Measurements from ENCODE around the gene RPL22L1. TPM values are rescaled to one million over a fixed set of nuclear protein-coding genes. Genes with fewer than 3 reads are reported as not detected.

The RPL22L1 gene
- total and polyA plus RNA-seq, 2 donors (not counting 1 experiment from before 2014, with no cell fraction given) = 46.1 to 147 TPM

- no peak overlapping the region for H3K27ac ChIP-seq (ENCODE audit: low read length in 2 of 2)
- ATAC-seq (ENCODE audit: low read depth) (no peak), DNase-seq (no peak)
- H4K20me1 ChIP-seq (ENCODE audit: control insufficient read depth, insufficient read depth, low read length, poor library complexity, severe bottlenecking) = no peaks in the 10 kb centered on the region
- Mint-ChIP-seq H3K4me1 (no peaks in the 10 kb centered on the region), H3K27me3 (peaks cover 29% of the 10 kb centered on the region), H3K27ac (no peak overlapping the region), H3K9me3 (ENCODE audit: insufficient read depth) (no peaks in the 10 kb centered on the region), H3K4me3 (no peak overlapping the region)
- no peak overlapping the region for H3K9ac ChIP-seq (ENCODE audit: low read length)
- H3K36me3 ChIP-seq (replicated peaks in 1 of 2; ENCODE audit: control extremely low read depth in 1 of 2, control insufficient read depth in 1 of 2, extremely low read depth in 1 of 2, insufficient read depth in 2 of 2, low read length in 1 of 2) = no peaks in the 10 kb centered on the region
- H2AFZ ChIP-seq (ENCODE audit: insufficient read depth, low read depth, low read length, poor library complexity, severe bottlenecking) = no peak overlapping the region
- 100% methylated on average over 3 of the region's 3 CpGs for WGBS (ENCODE audit: insufficient coverage)
- H3K27me3 ChIP-seq (replicated peaks in 1 of 4; ENCODE audit: control extremely low read depth in 1 of 4, control insufficient read depth in 3 of 4, insufficient read depth in 4 of 4, low read length in 3 of 4) = peaks cover 0 to 8% (median 2%) of the 10 kb centered on the region in 4 experiments
- ChIA-PET POLR2A (no interaction called here), CTCF (no interaction called here)
- no peaks in the 10 kb centered on the region for H3K4me1 ChIP-seq (ENCODE audit: control insufficient read depth in 2 of 2, insufficient read depth in 2 of 2, low read length in 2 of 2)
- no peaks in the 10 kb centered on the region for H3K79me2 ChIP-seq (ENCODE audit: control insufficient read depth, insufficient read depth, low read length)
- TF ChIP-seq EZH2 (IDR thresholded peaks at IDR 0.05; ENCODE audit: borderline replicate concordance, insufficient read depth, low read depth, low read length, poor library complexity, severe bottlenecking) = no peak
- TF ChIP-seq, protein P1, sequence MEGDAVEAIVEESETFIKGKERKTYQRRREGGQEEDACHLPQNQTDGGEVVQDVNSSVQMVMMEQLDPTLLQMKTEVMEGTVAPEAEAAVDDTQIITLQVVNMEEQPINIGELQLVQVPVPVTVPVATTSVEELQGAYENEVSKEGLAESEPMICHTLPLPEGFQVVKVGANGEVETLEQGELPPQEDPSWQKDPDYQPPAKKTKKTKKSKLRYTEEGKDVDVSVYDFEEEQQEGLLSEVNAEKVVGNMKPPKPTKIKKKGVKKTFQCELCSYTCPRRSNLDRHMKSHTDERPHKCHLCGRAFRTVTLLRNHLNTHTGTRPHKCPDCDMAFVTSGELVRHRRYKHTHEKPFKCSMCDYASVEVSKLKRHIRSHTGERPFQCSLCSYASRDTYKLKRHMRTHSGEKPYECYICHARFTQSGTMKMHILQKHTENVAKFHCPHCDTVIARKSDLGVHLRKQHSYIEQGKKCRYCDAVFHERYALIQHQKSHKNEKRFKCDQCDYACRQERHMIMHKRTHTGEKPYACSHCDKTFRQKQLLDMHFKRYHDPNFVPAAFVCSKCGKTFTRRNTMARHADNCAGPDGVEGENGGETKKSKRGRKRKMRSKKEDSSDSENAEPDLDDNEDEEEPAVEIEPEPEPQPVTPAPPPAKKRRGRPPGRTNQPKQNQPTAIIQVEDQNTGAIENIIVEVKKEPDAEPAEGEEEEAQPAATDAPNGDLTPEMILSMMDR (IDR thresholded peaks at IDR 0.05) = no peak
- no peak overlapping the region for H3K4me2 ChIP-seq (replicated peaks; ENCODE audit: low read depth, low read length, poor library complexity, severe bottlenecking)
- no peaks in the 10 kb centered on the region for H3K9me3 ChIP-seq (ENCODE audit: control extremely low read depth in 1 of 3, control insufficient read depth in 2 of 3, insufficient read depth in 1 of 3, low read length in 2 of 3)
- intact Hi-C loops (cut with micrococcal nuclease) = no loop called here
- no peak overlapping the region for H3K4me3 ChIP-seq (ENCODE audit: control extremely low read depth in 1 of 5, extremely low read depth in 1 of 5, insufficient read depth in 1 of 5, low read depth in 2 of 5, low read length in 4 of 5)
Observed at GRCh38 chr3:170839518-170840100, 30.4 kb downstream of the RPL22L1 start.

DNA sequence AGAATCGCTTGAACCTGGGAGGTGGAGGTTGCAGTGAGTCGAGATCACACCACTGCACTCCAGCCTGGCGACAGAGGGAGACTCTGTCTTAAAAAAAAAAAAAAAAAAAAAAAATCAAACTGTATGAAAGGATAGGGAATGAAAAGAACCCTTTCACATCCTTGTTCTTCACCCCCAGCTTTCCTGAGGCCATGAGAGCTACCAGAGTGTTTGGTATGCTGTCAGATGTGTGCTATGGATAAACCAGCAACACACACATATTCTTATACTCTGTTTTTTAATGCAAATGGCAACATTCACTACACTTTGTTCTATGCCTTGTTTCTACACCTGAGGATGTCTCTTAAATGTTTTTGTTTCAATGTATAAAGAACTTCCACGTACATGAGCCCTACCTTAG is 33.5 kb downstream of the RPL22L1 start:
- intact Hi-C loops (cut with micrococcal nuclease) = no loop called here
- Mint-ChIP-seq H3K4me3 (no peak overlapping the region), H3K9me3 (ENCODE audit: insufficient read depth) (no peaks in the 10 kb centered on the region), H3K27ac (no peak overlapping the region), H3K27me3 (peaks cover 48% of the 10 kb centered on the region), H3K4me1 (no peaks in the 10 kb centered on the region)
- H3K4me2 ChIP-seq (replicated peaks; ENCODE audit: low read depth, low read length, poor library complexity, severe bottlenecking) = no peak overlapping the region
- no peak overlapping the region for H2AFZ ChIP-seq (ENCODE audit: insufficient read depth, low read depth, low read length, poor library complexity, severe bottlenecking)
- ChIA-PET CTCF (no interaction called here), POLR2A (no interaction called here)
- peaks cover 0 to 11% (median 6%) of the 10 kb centered on the region in 4 experiments for H3K27me3 ChIP-seq (replicated peaks in 1 of 4; ENCODE audit: control extremely low read depth in 1 of 4, control insufficient read depth in 3 of 4, insufficient read depth in 4 of 4, low read length in 3 of 4)
- ATAC-seq (ENCODE audit: low read depth) = no peak
- H3K79me2 ChIP-seq (ENCODE audit: control insufficient read depth, insufficient read depth, low read length) = no peaks in the 10 kb centered on the region
- no peak overlapping the region for H3K4me3 ChIP-seq (ENCODE audit: control extremely low read depth in 1 of 5, extremely low read depth in 1 of 5, insufficient read depth in 1 of 5, low read depth in 2 of 5, low read length in 4 of 5)
- no peaks in the 10 kb centered on the region for H3K9me3 ChIP-seq (ENCODE audit: control extremely low read depth in 1 of 3, control insufficient read depth in 2 of 3, insufficient read depth in 1 of 3, low read length in 2 of 3)
- DNase-seq = no peak
- no peaks in the 10 kb centered on the region for H3K36me3 ChIP-seq (replicated peaks in 1 of 2; ENCODE audit: control extremely low read depth in 1 of 2, control insufficient read depth in 1 of 2, extremely low read depth in 1 of 2, insufficient read depth in 2 of 2, low read length in 1 of 2)
- no CpG with 5 or more reads among the region's 4 CpGs for WGBS (ENCODE audit: insufficient coverage)
- no peak overlapping the region for H3K9ac ChIP-seq (ENCODE audit: low read length)
- no peak overlapping the region for H3K27ac ChIP-seq (ENCODE audit: low read length in 2 of 2)
- TF ChIP-seq, protein P1 (IDR thresholded peaks at IDR 0.05) = no peak
- no peak for TF ChIP-seq EZH2 (IDR thresholded peaks at IDR 0.05; ENCODE audit: borderline replicate concordance, insufficient read depth, low read depth, low read length, poor library complexity, severe bottlenecking)
- no peaks in the 10 kb centered on the region for H4K20me1 ChIP-seq (ENCODE audit: control insufficient read depth, insufficient read depth, low read length, poor library complexity, severe bottlenecking)
- no peaks in the 10 kb centered on the region for H3K4me1 ChIP-seq (ENCODE audit: control insufficient read depth in 2 of 2, insufficient read depth in 2 of 2, low read length in 2 of 2)
